WTC11 (cell line): Measurements from ENCODE around the gene C1QTNF12. TPM values are rescaled to one million over a fixed set of nuclear protein-coding genes. Genes with fewer than 3 reads are reported as not detected.

Experiments
- ATAC-seq: fragments of 200-7000 bp; cut with Tn5 transposase; 2 replicates; pipeline ENCODE4 v1.10.0; 2021; ENCODE audit warnings: mild to moderate bottlenecking, moderate library complexity
- CTCF ChIA-PET: fragments of 300-600 bp; sonication (Branson Sonifier 250); formaldehyde crosslinking; loops from one replicate; lab custom pipeline; 2021; ENCODE audit warnings: antibody characterized with exemption; lab: Charles Lee
- POLR2A ChIA-PET: fragments of 350-600 bp; sonication (Branson Sonifier 250); formaldehyde crosslinking; loops from one replicate; lab custom pipeline; 2021; ENCODE audit warnings: antibody characterized with exemption; lab: Charles Lee
- DNase-seq: peaks from one replicate; pipeline ENCODE4 v3.0.0; 2021; ENCODE audit warnings: low spot score
- H3K27ac Mint-ChIP-seq: 2 replicates; pipeline ENCODE4 v1.8.0; 2021; ENCODE audit warnings: mixed read lengths
- H3K27me3 Mint-ChIP-seq: 2 replicates; pipeline ENCODE4 v1.8.0; 2021; ENCODE audit warnings: low read depth, mild to moderate bottlenecking, moderate library complexity, mixed read lengths
- H3K36me3 Mint-ChIP-seq: 2 replicates; pipeline ENCODE4 v1.8.0; 2021; ENCODE audit warnings: mixed read lengths
- H3K4me1 Mint-ChIP-seq: 2 replicates; pipeline ENCODE4 v1.8.0; 2022; ENCODE audit warnings: mixed read lengths
- H3K4me3 Mint-ChIP-seq: 2 replicates; pipeline ENCODE4 v1.8.0; 2021; ENCODE audit warnings: mild to moderate bottlenecking, moderate library complexity, mixed read lengths
- H3K9me3 Mint-ChIP-seq: 2 replicates; pipeline ENCODE4 v1.8.0; 2021; ENCODE audit warnings: mixed read lengths
- ELF4 ChIP-seq: sonication (generic); formaldehyde crosslinking; IDR thresholded peaks from 2 replicates; pipeline ENCODE4 v1.8.1; 2022; ENCODE audit warnings: low read depth, mild to moderate bottlenecking, moderate library complexity, missing genetic modification reagents
- FOXP1 ChIP-seq: sonication (generic); formaldehyde crosslinking; IDR thresholded peaks from 2 replicates; pipeline ENCODE4 v1.8.0; 2022; ENCODE audit warnings: missing genetic modification reagents, mild to moderate bottlenecking, moderate library complexity, borderline replicate concordance
- HMGA2 ChIP-seq: fragments of 250-450 bp; sonication (Bioruptor Pico); IDR thresholded peaks from 2 replicates; pipeline ENCODE4 v1.4.0; 2021; ENCODE audit warnings: mild to moderate bottlenecking, moderate library complexity
- KAT7 ChIP-seq: sonication (generic); formaldehyde crosslinking; IDR thresholded peaks from 2 replicates; pipeline ENCODE4 v1.8.1; 2023; ENCODE audit warnings: missing genetic modification reagents, mild to moderate bottlenecking, borderline replicate concordance
- NR3C1 ChIP-seq: sonication (generic); formaldehyde crosslinking; conservative IDR thresholded peaks from 2 replicates; pipeline ENCODE4 v1.8.1; 2023; ENCODE audit warnings: low read depth, mild to moderate bottlenecking, missing genetic modification reagents
- PRRX2 ChIP-seq: fragments of 250-450 bp; sonication (Bioruptor Pico); IDR thresholded peaks from 2 replicates; pipeline ENCODE4 v1.8.0; 2021; ENCODE audit warnings: mild to moderate bottlenecking
- RELA ChIP-seq: sonication (generic); formaldehyde crosslinking; IDR thresholded peaks from 2 replicates; pipeline ENCODE4 v1.8.1; 2022; ENCODE audit warnings: missing genetic modification reagents, mild to moderate bottlenecking, borderline replicate concordance
- RORB ChIP-seq: fragments of 250-450 bp; sonication (Bioruptor Pico); IDR thresholded peaks from 2 replicates; pipeline ENCODE4 v1.9.0; 2021; ENCODE audit warnings: mild to moderate bottlenecking
- TEAD4 ChIP-seq: sonication (generic); formaldehyde crosslinking; IDR thresholded peaks from 2 replicates; pipeline ENCODE4 v1.8.0; 2022; ENCODE audit warnings: mild to moderate bottlenecking, missing genetic modification reagents
- ZNF121 ChIP-seq: sonication (generic); formaldehyde crosslinking; IDR thresholded peaks from 2 replicates; pipeline ENCODE4 v1.8.0; 2023; ENCODE audit warnings: missing genetic modification reagents
- ZNF138 ChIP-seq: sonication (generic); formaldehyde crosslinking; conservative IDR thresholded peaks from 2 replicates; pipeline ENCODE4 v1.8.1; 2022; ENCODE audit warnings: mild to moderate bottlenecking, moderate library complexity, missing genetic modification reagents
- ZNF232 ChIP-seq: sonication (generic); formaldehyde crosslinking; IDR thresholded peaks from 2 replicates; pipeline ENCODE4 v1.8.0; 2022; ENCODE audit warnings: mild to moderate bottlenecking, missing genetic modification reagents
- ZNF423 ChIP-seq: fragments of 250-450 bp; sonication (Bioruptor Pico); IDR thresholded peaks from 2 replicates; pipeline ENCODE4 v2.1.2; 2022; ENCODE audit warnings: mild to moderate bottlenecking, moderate library complexity
- total RNA-seq: library from RNA; stranded (reverse); gene quantifications from 3 replicates; pipeline ENCODE4 v1.2.3, GENCODE V29; 2021
- TF ChIP-seq, protein P1 (sequence below): sonication (generic); formaldehyde crosslinking; IDR thresholded peaks from 2 replicates; pipeline ENCODE4 v1.8.1; 2022; ENCODE audit warnings: mild to moderate bottlenecking, missing genetic modification reagents, moderate library complexity, borderline replicate concordance
- TF ChIP-seq, protein P2 (sequence below): sonication (generic); formaldehyde crosslinking; IDR thresholded peaks from 2 replicates; pipeline ENCODE4 v1.8.0; 2023; ENCODE audit warnings: missing genetic modification reagents
- TF ChIP-seq, protein P3 (sequence below): sonication (generic); formaldehyde crosslinking; IDR thresholded peaks from 2 replicates; pipeline ENCODE4 v1.8.0; 2022; ENCODE audit warnings: mild to moderate bottlenecking, missing genetic modification reagents
- TF ChIP-seq, protein P4 (sequence below): sonication (generic); formaldehyde crosslinking; IDR thresholded peaks from 2 replicates; pipeline ENCODE4 v1.8.1; 2022; ENCODE audit warnings: missing genetic modification reagents, borderline replicate concordance
- TF ChIP-seq, protein P5 (sequence below): sonication (generic); formaldehyde crosslinking; IDR thresholded peaks from 2 replicates; pipeline ENCODE4 v1.8.0; 2023; ENCODE audit warnings: mild to moderate bottlenecking, missing genetic modification reagents

Gene C1QTNF12
- total RNA-seq, 1 experiment from 2014 or later = 10.3 TPM

DNA sequence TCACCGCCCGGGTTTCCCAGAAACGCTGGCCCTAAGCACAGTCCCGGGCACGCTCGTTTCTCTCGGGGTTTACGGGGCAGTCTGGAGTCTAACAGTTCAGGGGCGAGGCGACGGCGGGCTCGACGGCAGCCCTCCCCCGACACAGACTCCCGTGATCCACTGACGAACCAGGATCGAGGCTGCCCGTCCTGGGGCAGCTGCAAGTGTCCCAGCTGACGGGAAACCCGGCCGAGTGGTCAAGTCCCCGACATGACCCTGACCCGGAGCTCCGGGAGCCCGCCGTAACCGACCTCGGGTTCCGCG, 26.6 kb upstream of the C1QTNF12 start (continued):
- no peak for TF ChIP-seq HMGA2 (CRISPR knock-in tag)

DNA sequence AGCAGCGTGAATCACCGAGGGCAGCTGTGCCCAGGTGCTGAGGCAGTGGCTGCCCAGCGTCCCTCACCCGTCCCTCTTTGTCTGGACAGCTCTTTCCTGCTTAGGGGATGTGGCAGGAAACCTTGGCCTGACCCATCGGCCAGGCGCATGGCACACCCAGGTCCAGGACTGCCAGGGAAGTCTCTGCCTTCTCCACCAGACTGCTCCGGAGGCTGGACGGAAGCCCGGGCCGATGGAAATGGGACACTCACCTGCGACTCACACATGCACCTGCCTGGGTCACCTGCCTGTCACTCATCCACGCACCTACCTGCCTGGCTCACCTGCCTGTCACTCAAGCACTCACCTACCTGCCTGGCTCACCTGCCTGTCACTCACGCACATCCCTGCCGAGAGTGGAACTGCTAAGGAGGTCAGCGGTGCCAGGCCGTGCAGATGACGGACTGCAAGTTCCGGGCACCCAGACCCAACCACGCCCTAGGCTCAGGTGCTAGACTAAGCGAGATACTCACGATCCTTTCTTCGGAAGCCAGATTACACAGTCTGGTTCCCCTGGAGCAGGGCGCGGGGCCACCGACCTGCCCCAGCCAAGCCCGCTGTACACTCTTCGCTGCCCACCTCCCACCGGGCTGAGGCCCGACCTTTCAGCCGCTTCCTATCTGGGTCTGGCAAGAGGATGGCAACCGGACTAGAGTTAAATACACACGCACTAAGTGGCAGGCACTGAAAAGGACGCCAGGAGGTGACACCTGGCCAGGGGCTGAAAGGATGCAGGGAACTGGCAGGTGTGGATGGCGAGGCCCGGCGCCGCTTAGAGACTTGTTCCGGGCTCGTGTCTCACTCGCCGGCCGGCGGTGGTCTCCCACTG, 26.1 kb upstream of the C1QTNF12 start:
- Mint-ChIP-seq H3K4me1 (peaks cover 23% of the 10 kb centered on the region), H3K4me3 (peak overlapping the region; percentile 84), H3K36me3 (peaks cover 9% of the 10 kb centered on the region), H3K27ac (peak overlapping the region; percentile 63), H3K9me3 (no peaks in the 10 kb centered on the region), H3K27me3 (no peaks in the 10 kb centered on the region)
- ATAC-seq (no peak), DNase-seq (peak; percentile 11)
- POLR2A ChIA-PET = interaction anchor here (0.7 kb wide), 1 partner anchor 431 kb away, joined by 5 read pairs; no protein-coding TSS in a partner anchor
- no peak for TF ChIP-seq KAT7
- TF ChIP-seq ZNF138 (CRISPR knock-in tag) = no peak
- no peak for TF ChIP-seq PRRX2 (CRISPR knock-in tag)
- TF ChIP-seq ZNF423 (CRISPR knock-in tag) = no peak
- no peak for TF ChIP-seq FOXP1 (CRISPR knock-in tag)
- TF ChIP-seq TEAD4 = no peak
- TF ChIP-seq, protein P1, sequence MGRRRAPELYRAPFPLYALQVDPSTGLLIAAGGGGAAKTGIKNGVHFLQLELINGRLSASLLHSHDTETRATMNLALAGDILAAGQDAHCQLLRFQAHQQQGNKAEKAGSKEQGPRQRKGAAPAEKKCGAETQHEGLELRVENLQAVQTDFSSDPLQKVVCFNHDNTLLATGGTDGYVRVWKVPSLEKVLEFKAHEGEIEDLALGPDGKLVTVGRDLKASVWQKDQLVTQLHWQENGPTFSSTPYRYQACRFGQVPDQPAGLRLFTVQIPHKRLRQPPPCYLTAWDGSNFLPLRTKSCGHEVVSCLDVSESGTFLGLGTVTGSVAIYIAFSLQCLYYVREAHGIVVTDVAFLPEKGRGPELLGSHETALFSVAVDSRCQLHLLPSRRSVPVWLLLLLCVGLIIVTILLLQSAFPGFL (CRISPR knock-in tag) = no peak
- no peak for TF ChIP-seq NR3C1 (CRISPR knock-in tag)
- TF ChIP-seq RORB = no peak
- no peak for TF ChIP-seq ELF4 (CRISPR knock-in tag)
- TF ChIP-seq, protein P2, sequence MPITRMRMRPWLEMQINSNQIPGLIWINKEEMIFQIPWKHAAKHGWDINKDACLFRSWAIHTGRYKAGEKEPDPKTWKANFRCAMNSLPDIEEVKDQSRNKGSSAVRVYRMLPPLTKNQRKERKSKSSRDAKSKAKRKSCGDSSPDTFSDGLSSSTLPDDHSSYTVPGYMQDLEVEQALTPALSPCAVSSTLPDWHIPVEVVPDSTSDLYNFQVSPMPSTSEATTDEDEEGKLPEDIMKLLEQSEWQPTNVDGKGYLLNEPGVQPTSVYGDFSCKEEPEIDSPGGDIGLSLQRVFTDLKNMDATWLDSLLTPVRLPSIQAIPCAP (CRISPR knock-in tag) = 0 out of 2 replicates have a peak, but pooled peaks have one; percentile 14
- no peak for TF ChIP-seq ZNF121 (CRISPR knock-in tag)
- TF ChIP-seq, protein P3, sequence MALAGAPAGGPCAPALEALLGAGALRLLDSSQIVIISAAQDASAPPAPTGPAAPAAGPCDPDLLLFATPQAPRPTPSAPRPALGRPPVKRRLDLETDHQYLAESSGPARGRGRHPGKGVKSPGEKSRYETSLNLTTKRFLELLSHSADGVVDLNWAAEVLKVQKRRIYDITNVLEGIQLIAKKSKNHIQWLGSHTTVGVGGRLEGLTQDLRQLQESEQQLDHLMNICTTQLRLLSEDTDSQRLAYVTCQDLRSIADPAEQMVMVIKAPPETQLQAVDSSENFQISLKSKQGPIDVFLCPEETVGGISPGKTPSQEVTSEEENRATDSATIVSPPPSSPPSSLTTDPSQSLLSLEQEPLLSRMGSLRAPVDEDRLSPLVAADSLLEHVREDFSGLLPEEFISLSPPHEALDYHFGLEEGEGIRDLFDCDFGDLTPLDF (CRISPR knock-in tag) = no peak
- TF ChIP-seq, protein P4, sequence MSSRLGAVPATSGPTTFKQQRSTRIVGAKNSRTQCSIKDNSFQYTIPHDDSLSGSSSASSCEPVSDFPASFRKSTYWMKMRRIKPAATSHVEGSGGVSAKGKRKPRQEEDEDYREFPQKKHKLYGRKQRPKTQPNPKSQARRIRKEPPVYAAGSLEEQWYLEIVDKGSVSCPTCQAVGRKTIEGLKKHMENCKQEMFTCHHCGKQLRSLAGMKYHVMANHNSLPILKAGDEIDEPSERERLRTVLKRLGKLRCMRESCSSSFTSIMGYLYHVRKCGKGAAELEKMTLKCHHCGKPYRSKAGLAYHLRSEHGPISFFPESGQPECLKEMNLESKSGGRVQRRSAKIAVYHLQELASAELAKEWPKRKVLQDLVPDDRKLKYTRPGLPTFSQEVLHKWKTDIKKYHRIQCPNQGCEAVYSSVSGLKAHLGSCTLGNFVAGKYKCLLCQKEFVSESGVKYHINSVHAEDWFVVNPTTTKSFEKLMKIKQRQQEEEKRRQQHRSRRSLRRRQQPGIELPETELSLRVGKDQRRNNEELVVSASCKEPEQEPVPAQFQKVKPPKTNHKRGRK (CRISPR knock-in tag) = no peak
- TF ChIP-seq ZNF232 (CRISPR knock-in tag) = no peak
- TF ChIP-seq RELA (CRISPR knock-in tag) = peak; percentile 79; the same call in 1 of the 2 replicates
- TF ChIP-seq, protein P5, sequence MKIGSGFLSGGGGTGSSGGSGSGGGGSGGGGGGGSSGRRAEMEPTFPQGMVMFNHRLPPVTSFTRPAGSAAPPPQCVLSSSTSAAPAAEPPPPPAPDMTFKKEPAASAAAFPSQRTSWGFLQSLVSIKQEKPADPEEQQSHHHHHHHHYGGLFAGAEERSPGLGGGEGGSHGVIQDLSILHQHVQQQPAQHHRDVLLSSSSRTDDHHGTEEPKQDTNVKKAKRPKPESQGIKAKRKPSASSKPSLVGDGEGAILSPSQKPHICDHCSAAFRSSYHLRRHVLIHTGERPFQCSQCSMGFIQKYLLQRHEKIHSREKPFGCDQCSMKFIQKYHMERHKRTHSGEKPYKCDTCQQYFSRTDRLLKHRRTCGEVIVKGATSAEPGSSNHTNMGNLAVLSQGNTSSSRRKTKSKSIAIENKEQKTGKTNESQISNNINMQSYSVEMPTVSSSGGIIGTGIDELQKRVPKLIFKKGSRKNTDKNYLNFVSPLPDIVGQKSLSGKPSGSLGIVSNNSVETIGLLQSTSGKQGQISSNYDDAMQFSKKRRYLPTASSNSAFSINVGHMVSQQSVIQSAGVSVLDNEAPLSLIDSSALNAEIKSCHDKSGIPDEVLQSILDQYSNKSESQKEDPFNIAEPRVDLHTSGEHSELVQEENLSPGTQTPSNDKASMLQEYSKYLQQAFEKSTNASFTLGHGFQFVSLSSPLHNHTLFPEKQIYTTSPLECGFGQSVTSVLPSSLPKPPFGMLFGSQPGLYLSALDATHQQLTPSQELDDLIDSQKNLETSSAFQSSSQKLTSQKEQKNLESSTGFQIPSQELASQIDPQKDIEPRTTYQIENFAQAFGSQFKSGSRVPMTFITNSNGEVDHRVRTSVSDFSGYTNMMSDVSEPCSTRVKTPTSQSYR = no peak
- CTCF ChIA-PET = interaction anchor here (1.1 to 2.2 kb wide), 5 partner anchors 8 to 150 kb away, joined by 4 to 25 read pairs (median 4); no protein-coding TSS in a partner anchor
